ENCODE measurements around the gene NELFA.

Gene NELFA

GRCh38 chr4:2015008-2015407 lies 6.2 kb upstream of the NELFA start:
- Histone ChIP-seq H3K14ac (ENCODE audit: low read length) (no peak overlapping the region), H3K4me2 (ENCODE audit: insufficient read depth, low read length, poor library complexity, severe bottlenecking) (no peak overlapping the region), H3K18ac (ENCODE audit: low read length) (no peak overlapping the region), H3K4ac (ENCODE audit: low read length) (no peak overlapping the region), H3K79me1 (ENCODE audit: low read depth, low read length) (no peaks in the 10 kb centered on the region), H3K27ac (replicated peaks; ENCODE audit: low read length) (no peak overlapping the region), H3K23ac (ENCODE audit: low read depth, low read length, poor library complexity) (no peak overlapping the region), H3K9me3 (replicated peaks in 1 of 2; ENCODE audit: control insufficient read depth in 2 of 2, insufficient read depth in 1 of 2, low read depth in 1 of 2, low read length in 2 of 2) (peaks cover 0 to 2% of the 10 kb centered on the region in 2 donors), H2BK5ac (ENCODE audit: low read length) (no peak overlapping the region), H3K36me3 (replicated peaks in 1 of 2; ENCODE audit: control insufficient read depth in 2 of 2, insufficient read depth in 2 of 2, low read length in 2 of 2) (no peaks in the 10 kb centered on the region), H3K4me3 (ENCODE audit: low read length in 2 of 2) (no peak overlapping the region), H2BK15ac (ENCODE audit: low read length) (no peak overlapping the region), H2BK120ac (ENCODE audit: low read depth, low read length) (no peak overlapping the region), H3K9ac (ENCODE audit: low read depth, low read length, poor library complexity) (no peak overlapping the region), H4K8ac (ENCODE audit: low read depth, low read length) (no peak overlapping the region), H2AK5ac (ENCODE audit: low read depth, low read length) (no peak overlapping the region), H2BK12ac (ENCODE audit: low read length) (no peak overlapping the region), H4K91ac (ENCODE audit: low read depth, low read length, poor library complexity) (no peak overlapping the region), H3K4me1 (ENCODE audit: control insufficient read depth in 2 of 2, insufficient read depth in 1 of 2, low read depth in 1 of 2, low read length in 2 of 2) (no peaks in the 10 kb centered on the region), H3K27me3 (ENCODE audit: control insufficient read depth in 3 of 3, insufficient read depth in 3 of 3, low read depth in 1 of 3, low read length in 3 of 3) (no peaks in the 10 kb centered on the region), H2AFZ (ENCODE audit: low read length) (no peak overlapping the region)
- no peak for DNase-seq (ENCODE audit: low spot score)
- no CpG with 5 or more reads among the region's 4 CpGs for WGBS, 2 donors (ENCODE audit: extremely low coverage in 2 of 2, insufficient read length in 2 of 2, insufficient replicate concordance in 1 of 2)

- no peak overlapping the region for H3K9ac ChIP-seq (ENCODE audit: low read depth, low read length, poor library complexity)
- H3K4me1 ChIP-seq (ENCODE audit: control insufficient read depth in 2 of 2, insufficient read depth in 1 of 2, low read depth in 1 of 2, low read length in 2 of 2) = peaks cover 0 to 6% of the 10 kb centered on the region in 2 donors
- no peak overlapping the region for H3K23ac ChIP-seq (ENCODE audit: low read depth, low read length, poor library complexity)
- no peak overlapping the region for H3K4ac ChIP-seq (ENCODE audit: low read length)
- peaks cover 6 to 10% of the 10 kb centered on the region in 2 donors for H3K36me3 ChIP-seq (replicated peaks in 1 of 2; ENCODE audit: control insufficient read depth in 2 of 2, insufficient read depth in 2 of 2, low read length in 2 of 2)
- no peak overlapping the region for H2AFZ ChIP-seq (ENCODE audit: low read length)
- DNase-seq (ENCODE audit: low spot score) = no peak
- H3K14ac ChIP-seq (ENCODE audit: low read length) = no peak overlapping the region
- H3K18ac ChIP-seq (ENCODE audit: low read length) = no peak overlapping the region
- peaks cover 8% of the 10 kb centered on the region for H3K79me1 ChIP-seq (ENCODE audit: low read depth, low read length)
- no peak overlapping the region for H4K91ac ChIP-seq (ENCODE audit: low read depth, low read length, poor library complexity)
- no peak overlapping the region for H2BK15ac ChIP-seq (ENCODE audit: low read length)
- H2AK5ac ChIP-seq (ENCODE audit: low read depth, low read length) = no peak overlapping the region
- H2BK12ac ChIP-seq (ENCODE audit: low read length) = no peak overlapping the region
- H4K8ac ChIP-seq (ENCODE audit: low read depth, low read length) = no peak overlapping the region
- no peak overlapping the region for H3K4me2 ChIP-seq (ENCODE audit: insufficient read depth, low read length, poor library complexity, severe bottlenecking)
- no CpG with 5 or more reads among the region's 3 CpGs for WGBS, 2 donors (ENCODE audit: extremely low coverage in 2 of 2, insufficient read length in 2 of 2, insufficient replicate concordance in 1 of 2)
- H2BK5ac ChIP-seq (ENCODE audit: low read length) = no peak overlapping the region
- H2BK120ac ChIP-seq (ENCODE audit: low read depth, low read length) = no peak overlapping the region
- H3K9me3 ChIP-seq (replicated peaks in 1 of 2; ENCODE audit: control insufficient read depth in 2 of 2, insufficient read depth in 1 of 2, low read depth in 1 of 2, low read length in 2 of 2) = no peaks in the 10 kb centered on the region
- no peak overlapping the region for H3K4me3 ChIP-seq (ENCODE audit: low read length in 2 of 2)
- no peak overlapping the region for H3K27ac ChIP-seq (replicated peaks; ENCODE audit: low read length)
- H3K27me3 ChIP-seq (ENCODE audit: control insufficient read depth in 3 of 3, insufficient read depth in 3 of 3, low read depth in 1 of 3, low read length in 3 of 3) = no peaks in the 10 kb centered on the region
These were observed 2.8 kb upstream of the NELFA start for GRCh38 chr4:2011583-2011982.

GRCh38 chr4:2009651-2010233 lies 968 bp upstream of the NELFA start:
- Histone ChIP-seq H2AK5ac (ENCODE audit: low read depth, low read length) (no peak overlapping the region), H3K27ac (replicated peaks; ENCODE audit: low read length) (peak overlapping the region; percentile 96), H3K9ac (ENCODE audit: low read depth, low read length, poor library complexity) (peak overlapping the region; percentile 79), H3K4ac (ENCODE audit: low read length) (no peak overlapping the region), H3K36me3 (replicated peaks in 1 of 2; ENCODE audit: control insufficient read depth in 2 of 2, insufficient read depth in 2 of 2, low read length in 2 of 2) (peaks cover 8 to 27% of the 10 kb centered on the region in 2 donors), H2BK12ac (ENCODE audit: low read length) (no peak overlapping the region), H4K8ac (ENCODE audit: low read depth, low read length) (no peak overlapping the region), H2BK15ac (ENCODE audit: low read length) (no peak overlapping the region), H3K9me3 (replicated peaks in 1 of 2; ENCODE audit: control insufficient read depth in 2 of 2, insufficient read depth in 1 of 2, low read depth in 1 of 2, low read length in 2 of 2) (no peaks in the 10 kb centered on the region), H3K27me3 (ENCODE audit: control insufficient read depth in 3 of 3, insufficient read depth in 3 of 3, low read depth in 1 of 3, low read length in 3 of 3) (no peaks in the 10 kb centered on the region), H3K18ac (ENCODE audit: low read length) (no peak overlapping the region), H3K79me1 (ENCODE audit: low read depth, low read length) (peaks cover 10% of the 10 kb centered on the region), H3K4me2 (ENCODE audit: insufficient read depth, low read length, poor library complexity, severe bottlenecking) (peak overlapping the region; percentile 85), H3K23ac (ENCODE audit: low read depth, low read length, poor library complexity) (no peak overlapping the region), H3K4me1 (ENCODE audit: control insufficient read depth in 2 of 2, insufficient read depth in 1 of 2, low read depth in 1 of 2, low read length in 2 of 2) (peaks cover 0 to 6% of the 10 kb centered on the region in 2 donors), H2AFZ (ENCODE audit: low read length) (peak overlapping the region; percentile 98), H2BK120ac (ENCODE audit: low read depth, low read length) (no peak overlapping the region), H3K14ac (ENCODE audit: low read length) (no peak overlapping the region), H2BK5ac (ENCODE audit: low read length) (peak overlapping the region; percentile 80), H3K4me3 (ENCODE audit: low read length in 2 of 2) (peak overlapping the region; percentile 88 to 99), H4K91ac (ENCODE audit: low read depth, low read length, poor library complexity) (no peak overlapping the region)
- no peak for DNase-seq (ENCODE audit: low spot score)
- WGBS, 2 donors (ENCODE audit: extremely low coverage in 2 of 2, insufficient read length in 2 of 2, insufficient replicate concordance in 1 of 2) = no CpG with 5 or more reads among the region's 23 CpGs

- Histone ChIP-seq H3K4me1 (ENCODE audit: control insufficient read depth in 2 of 2, insufficient read depth in 1 of 2, low read depth in 1 of 2, low read length in 2 of 2) (peaks cover 0 to 6% of the 10 kb centered on the region in 2 donors), H3K18ac (ENCODE audit: low read length) (peak overlapping the region; percentile 100), H2AFZ (ENCODE audit: low read length) (peak overlapping the region; percentile 98), H4K8ac (ENCODE audit: low read depth, low read length) (peak overlapping the region; percentile 43), H3K36me3 (replicated peaks in 1 of 2; ENCODE audit: control insufficient read depth in 2 of 2, insufficient read depth in 2 of 2, low read length in 2 of 2) (peaks cover 8 to 38% of the 10 kb centered on the region in 2 donors), H2BK15ac (ENCODE audit: low read length) (peak overlapping the region; percentile 98), H3K9me3 (replicated peaks in 1 of 2; ENCODE audit: control insufficient read depth in 2 of 2, insufficient read depth in 1 of 2, low read depth in 1 of 2, low read length in 2 of 2) (peaks cover 0 to under 1% of the 10 kb centered on the region in 2 donors), H2BK12ac (ENCODE audit: low read length) (peak overlapping the region; percentile 73), H3K9ac (ENCODE audit: low read depth, low read length, poor library complexity) (peak overlapping the region; percentile 100), H3K4me3 (ENCODE audit: low read length in 2 of 2) (peak overlapping the region; percentile 88 to 99), H3K4me2 (ENCODE audit: insufficient read depth, low read length, poor library complexity, severe bottlenecking) (peak overlapping the region; percentile 57), H3K79me1 (ENCODE audit: low read depth, low read length) (peaks cover 10% of the 10 kb centered on the region), H3K27me3 (ENCODE audit: control insufficient read depth in 3 of 3, insufficient read depth in 3 of 3, low read depth in 1 of 3, low read length in 3 of 3) (no peaks in the 10 kb centered on the region), H3K4ac (ENCODE audit: low read length) (no peak overlapping the region), H4K91ac (ENCODE audit: low read depth, low read length, poor library complexity) (peak overlapping the region; percentile 72), H3K23ac (ENCODE audit: low read depth, low read length, poor library complexity) (peak overlapping the region; percentile 100), H3K14ac (ENCODE audit: low read length) (peak overlapping the region; percentile 100), H3K27ac (replicated peaks; ENCODE audit: low read length) (peak overlapping the region; percentile 96), H2BK5ac (ENCODE audit: low read length) (peak overlapping the region; percentile 80), H2AK5ac (ENCODE audit: low read depth, low read length) (peak overlapping the region; percentile 70), H2BK120ac (ENCODE audit: low read depth, low read length) (peak overlapping the region; percentile 93)
- DNase-seq (ENCODE audit: low spot score) = no peak
- no CpG with 5 or more reads among the region's 27 CpGs for WGBS, 2 donors (ENCODE audit: extremely low coverage in 2 of 2, insufficient read length in 2 of 2, insufficient replicate concordance in 1 of 2)
These were observed 178 bp downstream of the NELFA start for GRCh38 chr4:2008671-2008920.
